Esophagus mucosa (tissue), 1 donor: ENCODE measurements around the gene MAP4K3. TPM values are rescaled to one million over a fixed set of nuclear protein-coding genes. Genes with fewer than 3 reads are reported as not detected.
A peak's percentile ranks its signal among the peaks of the same experiment; 100 is the strongest.

ENCODE experiments used
- ATAC-seq: fragments of 200-7000 bp; cut with Tn5 transposase; one replicate; pipeline ENCODE4 v1.9.1; 2020
- total RNA-seq: library from RNA; stranded (reverse); gene quantifications from one replicate; pipeline ENCODE4 v1.2.4, GENCODE V29; 2023
- donor health status: DM: yes; HTN: yes; CAD: no.

Gene MAP4K3
- total RNA-seq, 1 donor from 2014 or later = 12.4 TPM

- ATAC-seq = no peak
These were observed 5.9 kb upstream of the MAP4K3 start for GRCh38 chr2:39443009-39443408.

- ATAC-seq = peak; percentile 87
These were observed 624 bp upstream of the MAP4K3 start for GRCh38 chr2:39437522-39438296.

GRCh38 chr2:39435741-39436591 is 1.1 kb downstream of the MAP4K3 start:
- ATAC-seq = no peak

- no peak for ATAC-seq
These were observed 1.9 kb downstream of the MAP4K3 start for GRCh38 chr2:39435234-39435633.

- no peak for ATAC-seq
These were observed 2.7 kb downstream of the MAP4K3 start for GRCh38 chr2:39434233-39434897.

GRCh38 chr2:39433586-39434195 is 3.4 kb downstream of the MAP4K3 start:
- no peak for ATAC-seq

- ATAC-seq = no peak
These were observed 4.4 kb downstream of the MAP4K3 start for GRCh38 chr2:39432701-39433100.

GRCh38 chr2:39431592-39432316 is 5.3 kb downstream of the MAP4K3 start:
- ATAC-seq = peak; percentile 42

GRCh38 chr2:39429746-39430145 is 7.3 kb downstream of the MAP4K3 start:
- ATAC-seq = no peak

GRCh38 chr2:39424951-39425350 is 12.1 kb downstream of the MAP4K3 start:
- ATAC-seq = no peak

GRCh38 chr2:39422700-39423099 is 14.4 kb downstream of the MAP4K3 start:
- no peak for ATAC-seq

- ATAC-seq = no peak
These were observed 15.7 kb downstream of the MAP4K3 start for GRCh38 chr2:39421354-39421753.

GRCh38 chr2:39419282-39420223 is 17.5 kb downstream of the MAP4K3 start:
- no peak for ATAC-seq

- no peak for ATAC-seq
These were observed 18.6 kb downstream of the MAP4K3 start for GRCh38 chr2:39418491-39418890.

- ATAC-seq = no peak
These were observed 20.9 kb downstream of the MAP4K3 start for GRCh38 chr2:39416140-39416539.

GRCh38 chr2:39413063-39413737 is 23.9 kb downstream of the MAP4K3 start:
- ATAC-seq = no peak

GRCh38 chr2:39411181-39411944 is 25.7 kb downstream of the MAP4K3 start:
- ATAC-seq = peak; percentile 83

GRCh38 chr2:39409697-39410389 is 27.2 kb downstream of the MAP4K3 start:
- ATAC-seq = no peak
